ENCODE results near the gene TMEM132C.
"Not testable (repeated sequence)": the region's sequence is repeated elsewhere in the genome, so short reads cannot be mapped to it uniquely, and the experiment has no call there.

The TMEM132C gene

DNA sequence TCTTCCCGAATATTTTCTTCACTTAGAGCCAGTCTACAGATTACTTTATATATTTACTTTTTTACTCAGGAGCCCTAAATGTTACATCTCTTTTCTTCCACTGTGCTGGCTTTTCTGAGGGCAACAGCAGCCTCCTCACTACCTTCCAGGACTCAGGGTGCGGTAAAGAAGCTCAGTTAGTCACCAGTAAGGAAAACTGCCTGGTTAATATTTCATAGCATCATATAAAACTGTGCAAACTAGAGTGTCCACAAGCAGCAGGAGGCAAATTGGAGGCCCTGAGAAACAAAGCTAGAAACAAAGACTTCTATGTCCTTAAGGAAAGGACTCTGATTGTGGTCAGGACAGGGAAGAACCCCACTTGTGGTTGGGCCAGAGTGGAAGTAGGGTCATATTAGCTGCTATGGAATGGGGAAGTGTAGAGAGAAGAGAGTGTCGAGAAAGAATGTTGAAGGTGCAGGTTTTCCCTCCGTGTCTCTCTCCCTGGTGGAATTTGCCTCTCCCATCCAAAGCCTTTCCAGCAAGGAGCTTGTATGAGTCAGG, 336.7 kb downstream of the TMEM132C start:
- in situ Hi-C loops (cut with MboI; ENCODE audit: low sequenced_read_pairs) = no loop called here

GRCh38 chr12:128604219-128604618, 337.2 kb downstream of the TMEM132C start:
- in situ Hi-C loops (cut with MboI; ENCODE audit: low sequenced_read_pairs) = not testable (repeated sequence)

GRCh38 chr12:128606051-128606450, 339.1 kb downstream of the TMEM132C start:
- in situ Hi-C loops (cut with MboI; ENCODE audit: low sequenced_read_pairs) = no loop called here

DNA sequence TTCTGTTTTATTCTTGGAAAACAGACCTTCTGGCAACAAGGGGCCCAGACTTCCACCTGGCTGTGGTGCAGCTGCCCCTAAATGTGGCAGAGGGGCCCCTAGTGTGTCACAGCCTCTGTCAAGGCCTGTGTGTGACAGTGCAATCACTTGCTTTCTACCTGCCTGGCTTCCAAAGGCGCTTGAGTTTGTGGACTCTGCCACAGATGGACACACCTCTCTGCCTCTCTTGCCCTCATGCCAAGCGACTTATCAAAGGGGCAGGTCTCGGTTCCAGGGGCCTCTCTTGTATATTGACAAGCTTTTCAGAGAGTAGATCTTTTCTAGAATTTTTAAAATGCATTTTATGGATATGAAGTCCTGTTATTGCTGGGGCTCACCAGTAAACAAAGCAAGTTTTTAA, 339.6 kb downstream of the TMEM132C start:
- in situ Hi-C loops (cut with MboI; ENCODE audit: low sequenced_read_pairs) = no loop called here

GRCh38 chr12:128606970-128607369, 340.0 kb downstream of the TMEM132C start:
- in situ Hi-C loops (cut with MboI; ENCODE audit: low sequenced_read_pairs) = no loop called here

GRCh38 chr12:128607641-128608040, 340.7 kb downstream of the TMEM132C start:
- in situ Hi-C loops (cut with MboI; ENCODE audit: low sequenced_read_pairs) = no loop called here

- in situ Hi-C loops (cut with MboI; ENCODE audit: low sequenced_read_pairs) = no loop called here
These were observed 342.9 kb downstream of the TMEM132C start for GRCh38 chr12:128609861-128610260.

GRCh38 chr12:128611736-128612135, 344.8 kb downstream of the TMEM132C start:
- in situ Hi-C loops (cut with MboI; ENCODE audit: low sequenced_read_pairs) = no loop called here

DNA sequence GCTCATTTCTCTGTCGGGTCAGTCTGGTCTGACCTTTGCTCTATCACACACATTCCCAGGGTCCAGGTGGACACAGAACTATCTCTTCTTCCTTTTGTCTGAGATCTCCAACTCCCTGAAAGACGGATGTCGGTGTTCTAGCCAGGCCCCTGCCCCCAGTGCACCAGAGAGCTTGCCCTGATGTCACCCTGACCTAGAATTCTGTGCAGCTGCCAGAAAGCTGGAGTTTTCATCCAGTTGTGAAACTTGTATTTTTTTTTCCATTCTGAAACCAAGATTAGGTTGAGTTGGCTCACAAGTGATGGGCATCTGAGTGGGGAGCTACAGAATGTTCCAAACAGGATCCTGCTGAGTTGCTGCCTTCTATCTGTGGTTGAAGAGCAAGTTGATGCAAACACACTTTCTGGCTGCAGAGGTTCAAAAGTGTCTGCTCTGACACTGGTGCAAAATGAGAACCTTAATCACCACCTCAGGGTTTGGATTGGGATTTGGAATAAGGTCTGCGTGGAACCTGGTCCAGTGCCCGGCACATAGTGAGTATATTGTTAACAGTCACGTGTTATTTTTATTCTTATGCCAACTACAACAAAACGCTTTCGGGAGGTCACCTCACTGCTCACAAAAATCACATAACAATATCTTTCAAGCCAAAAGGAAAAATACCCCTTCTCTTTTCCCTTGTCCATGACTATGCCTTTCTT, 345.3 kb downstream of the TMEM132C start:
- in situ Hi-C loops (cut with MboI; ENCODE audit: low sequenced_read_pairs) = no loop called here

- in situ Hi-C loops (cut with MboI; ENCODE audit: low sequenced_read_pairs) = no loop called here
These were observed 347.0 kb downstream of the TMEM132C start for GRCh38 chr12:128613837-128614590.

DNA sequence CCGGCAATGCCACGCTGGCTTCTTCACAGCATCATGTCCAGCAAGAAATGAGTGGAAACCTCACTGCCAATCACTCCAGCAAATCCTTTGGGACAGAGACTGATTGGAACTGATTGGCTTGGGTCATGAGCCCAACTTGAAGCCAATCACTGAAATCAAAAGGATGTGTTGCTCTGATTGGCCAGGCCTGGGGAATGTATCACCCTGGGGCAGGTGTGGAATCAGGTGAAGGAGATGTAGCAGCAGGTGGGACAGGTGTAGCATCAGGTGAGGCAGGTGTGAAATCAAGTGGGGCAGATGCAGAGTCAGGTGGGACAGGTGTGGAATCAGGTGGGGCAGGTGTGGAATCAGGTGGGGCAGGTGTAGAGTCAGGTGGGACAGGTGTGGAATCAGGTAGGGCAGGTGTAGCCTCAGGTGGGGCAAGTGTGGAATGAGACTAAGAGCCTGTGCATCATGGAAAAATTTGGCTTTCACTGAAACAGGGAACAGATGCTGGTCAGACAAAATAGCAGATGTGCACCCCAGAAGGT, 350.4 kb downstream of the TMEM132C start:
- in situ Hi-C loops (cut with MboI; ENCODE audit: low sequenced_read_pairs) = no loop called here

DNA sequence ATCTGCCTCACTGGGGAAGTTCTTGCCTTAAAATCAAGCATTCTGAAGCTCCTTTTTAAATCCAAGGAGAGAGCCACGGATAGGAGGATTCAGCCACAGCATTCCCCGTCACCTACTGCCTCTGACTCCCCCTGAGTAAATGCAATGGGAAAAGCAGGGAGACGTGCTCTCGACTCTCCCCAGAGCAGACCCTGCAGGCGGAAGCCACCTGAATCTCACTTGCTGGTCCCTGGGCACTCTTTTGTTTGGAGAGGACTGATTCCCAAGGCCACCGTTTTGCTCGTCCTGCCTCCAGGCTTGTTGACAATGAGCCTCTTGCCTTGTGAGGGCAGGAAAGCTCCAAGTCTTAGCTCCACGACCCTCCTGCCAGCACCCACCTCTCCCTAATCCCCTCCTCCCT, 352.3 kb downstream of the TMEM132C start:
- in situ Hi-C loops (cut with MboI; ENCODE audit: low sequenced_read_pairs) = no loop called here

DNA sequence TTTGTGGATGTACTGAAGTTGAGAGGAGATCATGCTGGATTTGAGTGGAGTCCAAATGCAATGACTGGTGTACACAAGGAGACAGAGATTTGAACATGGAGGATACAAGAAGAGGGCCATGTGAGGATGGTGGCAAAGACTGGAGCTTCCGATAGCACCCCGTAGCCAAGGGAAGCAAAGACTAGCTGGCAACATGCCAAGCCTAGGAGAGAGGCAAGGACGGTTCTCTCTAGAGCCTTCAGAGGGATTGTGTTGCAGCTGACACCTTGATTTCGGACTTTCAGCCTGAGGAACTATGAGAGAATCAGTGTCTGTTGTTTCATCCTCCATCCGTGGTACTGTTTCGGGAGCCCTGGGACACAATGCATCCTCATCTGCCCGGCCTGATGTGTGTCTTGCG, 354.3 kb downstream of the TMEM132C start:
- in situ Hi-C loops (cut with MboI; ENCODE audit: low sequenced_read_pairs) = no loop called here

GRCh38 chr12:128623748-128624147, 356.8 kb downstream of the TMEM132C start:
- in situ Hi-C loops (cut with MboI; ENCODE audit: low sequenced_read_pairs) = no loop called here

- in situ Hi-C loops (cut with MboI; ENCODE audit: low sequenced_read_pairs) = no loop called here
These were observed 359.9 kb downstream of the TMEM132C start for GRCh38 chr12:128626808-128627320.

GRCh38 chr12:128627659-128628058, 360.7 kb downstream of the TMEM132C start:
- in situ Hi-C loops (cut with MboI; ENCODE audit: low sequenced_read_pairs) = no loop called here

- in situ Hi-C loops (cut with MboI; ENCODE audit: low sequenced_read_pairs) = no loop called here
These were observed 363.0 kb downstream of the TMEM132C start for GRCh38 chr12:128629979-128630378.

DNA sequence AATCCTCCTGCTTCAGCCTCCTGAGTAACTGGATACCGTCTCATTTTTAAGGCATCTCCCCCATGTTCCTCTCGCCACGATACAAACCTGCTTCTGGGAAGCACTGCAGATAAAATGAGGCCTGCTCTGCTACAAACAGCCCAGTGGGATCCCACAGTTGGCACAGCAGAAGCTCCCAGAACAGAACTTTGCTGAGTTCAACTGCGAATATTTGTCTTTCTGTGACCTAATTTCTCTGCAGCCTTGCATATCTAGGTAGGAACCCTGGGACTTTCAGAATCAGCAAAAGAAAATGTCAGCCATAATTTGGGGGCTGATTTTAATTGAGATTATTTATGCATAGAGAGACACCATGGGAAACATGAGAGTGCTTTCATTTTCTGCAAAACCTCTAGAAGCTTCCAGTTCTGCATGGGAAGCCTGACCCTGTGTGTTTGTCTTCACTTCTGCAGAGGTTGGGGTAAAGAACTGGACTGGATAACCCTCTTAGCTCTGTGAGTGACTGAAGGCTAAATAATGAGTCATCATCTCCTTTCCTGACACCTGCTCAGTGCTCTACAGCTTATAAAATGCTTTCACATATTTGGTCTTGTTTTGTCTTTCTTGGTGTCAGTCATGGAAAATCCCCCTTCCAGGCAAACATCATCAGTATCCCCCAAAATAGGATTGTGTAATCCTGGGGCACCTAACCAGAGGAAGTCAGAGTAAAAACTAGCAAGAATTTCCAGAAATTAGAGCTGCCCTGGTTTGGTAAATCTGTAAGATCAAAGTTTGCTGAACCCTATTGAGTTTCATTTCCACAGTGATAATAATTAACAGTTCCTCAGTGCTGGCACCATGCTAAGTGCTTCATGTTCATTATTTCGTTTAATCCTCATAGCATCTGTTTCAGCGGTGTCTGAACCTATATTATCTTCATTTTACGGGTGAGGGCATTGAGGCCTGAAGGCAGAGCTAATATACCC, 371.0 kb downstream of the TMEM132C start:
- in situ Hi-C loops (cut with MboI; ENCODE audit: low sequenced_read_pairs) = no loop called here

DNA sequence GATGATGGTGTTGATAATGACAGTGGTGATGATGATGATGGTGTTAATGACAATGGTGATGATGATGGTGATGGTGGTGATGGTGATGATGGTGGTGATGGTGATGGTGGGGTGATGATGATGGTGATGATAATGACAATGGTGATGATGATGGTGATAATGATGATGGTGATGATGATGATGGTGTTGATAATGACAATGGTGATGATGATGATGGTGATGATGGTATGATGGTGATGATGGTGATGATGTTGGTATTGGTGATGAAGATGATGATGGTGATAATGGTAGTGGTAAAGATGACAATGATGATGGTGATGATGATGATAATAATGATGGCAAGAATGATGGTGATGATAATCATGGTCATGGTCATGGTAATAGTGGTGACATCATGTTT, 372.1 kb downstream of the TMEM132C start:
- in situ Hi-C loops (cut with MboI; ENCODE audit: low sequenced_read_pairs) = no loop called here

- in situ Hi-C loops (cut with MboI; ENCODE audit: low sequenced_read_pairs) = no loop called here
These were observed 376.2 kb downstream of the TMEM132C start for GRCh38 chr12:128643155-128643554.
